Sigmoid colon (tissue), 4 donors: ENCODE results near the gene ZSCAN2.

Experiments used
- CTCF ChIP-seq, 4 experiments: fragments of 450-650 bp in 3 of 4; fragments of 200-600 bp in 1 of 4; IDR thresholded peaks; one replicate each; pipeline ENCODE4 v1.5.1; 2016 to 2019; ENCODE audit warnings: antibody characterized with exemption in 4 of 4, mild to moderate bottlenecking in 3 of 4, moderate library complexity in 2 of 4
- EP300 ChIP-seq, 4 donors: sonication (generic); formaldehyde crosslinking; IDR thresholded peaks; one replicate each; pipeline ENCODE4 v1.6.1; 2017; ENCODE audit warnings: antibody characterized with exemption in 4 of 4
- POLR2AphosphoS5 ChIP-seq, 4 donors: sonication (generic); formaldehyde crosslinking; IDR thresholded peaks; one replicate each; pipeline ENCODE4 v1.6.1; 2017; ENCODE audit warnings: antibody characterized with exemption in 4 of 4

- TF ChIP-seq POLR2AphosphoS5 (IDR thresholded peaks at IDR 0.05) (no peak), CTCF (IDR thresholded peaks at IDR 0.05) (no peak), EP300 (IDR thresholded peaks at IDR 0.05) (no peak)
Measured at GRCh38 chr15:84594617-84595290, 6.1 kb upstream of the ZSCAN2 start.
